ENCODE data around the gene SULT2A1. TPM values are rescaled to one million over a fixed set of nuclear protein-coding genes. Genes with fewer than 3 reads are reported as not detected.
"Not testable (repeated sequence)": the region's sequence is repeated elsewhere in the genome, so short reads cannot be mapped to it uniquely, and the experiment has no call there.

Gene SULT2A1
- not detected for polyA plus RNA-seq

DNA sequence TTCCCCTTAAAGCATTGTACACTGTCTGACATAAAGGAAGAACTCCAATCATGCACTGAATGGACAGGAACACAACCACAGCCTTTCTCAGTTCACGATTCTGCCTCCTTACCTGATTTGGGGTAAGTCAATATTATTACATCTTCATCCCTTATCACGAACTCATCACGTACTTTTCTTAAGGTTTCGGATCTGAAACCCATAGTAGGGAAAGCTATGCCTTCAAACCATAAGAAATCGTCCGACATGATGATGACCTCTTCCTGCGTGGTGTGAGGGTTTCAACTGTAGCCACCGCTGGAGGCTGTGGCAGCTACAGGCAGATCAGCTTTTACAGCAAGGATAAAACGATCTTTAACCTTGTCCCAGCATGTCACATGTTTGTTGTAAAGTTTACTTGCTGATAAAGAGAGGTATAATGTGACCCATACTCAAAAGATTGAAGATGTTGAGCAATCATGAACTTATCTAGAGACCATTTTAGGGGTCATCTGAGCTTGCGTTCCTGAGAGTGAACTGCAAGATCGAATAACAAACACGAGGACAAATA lies at the start of gene SULT2A1:
Gene SULT2A1 (minus strand): TSS at position 306 of the 550 bp plus-strand sequence. CDS start 58 bp downstream, at position 248.
- Mint-ChIP-seq H3K9me3 (peaks cover 0 to 5% (median 0%) of the 10 kb centered on the region in 3 donors), H3K4me1 (peaks cover 0 to 2% (median 0%) of the 10 kb centered on the region in 3 donors), H3K4me3 (no peak within 1 kb of the TSS), H3K36me3 (no peaks in the 10 kb centered on the region), H3K27me3 (peaks cover 5% of the 10 kb centered on the region), H3K27ac (no peak within 1 kb of the TSS)

- not testable (repeated sequence) for H3K27ac Mint-ChIP-seq, H3K9me3 Mint-ChIP-seq, H3K27me3 Mint-ChIP-seq, H3K4me3 Mint-ChIP-seq, H3K4me1 Mint-ChIP-seq, H3K36me3 Mint-ChIP-seq
These were observed 42.5 kb upstream of the SULT2A1 start for GRCh38 chr19:47928581-47928980.

- not testable (repeated sequence) for H3K27me3 Mint-ChIP-seq, H3K4me3 Mint-ChIP-seq, H3K9me3 Mint-ChIP-seq, H3K4me1 Mint-ChIP-seq, H3K27ac Mint-ChIP-seq, H3K36me3 Mint-ChIP-seq
These were observed 34.0 kb upstream of the SULT2A1 start for GRCh38 chr19:47920107-47920506.

DNA sequence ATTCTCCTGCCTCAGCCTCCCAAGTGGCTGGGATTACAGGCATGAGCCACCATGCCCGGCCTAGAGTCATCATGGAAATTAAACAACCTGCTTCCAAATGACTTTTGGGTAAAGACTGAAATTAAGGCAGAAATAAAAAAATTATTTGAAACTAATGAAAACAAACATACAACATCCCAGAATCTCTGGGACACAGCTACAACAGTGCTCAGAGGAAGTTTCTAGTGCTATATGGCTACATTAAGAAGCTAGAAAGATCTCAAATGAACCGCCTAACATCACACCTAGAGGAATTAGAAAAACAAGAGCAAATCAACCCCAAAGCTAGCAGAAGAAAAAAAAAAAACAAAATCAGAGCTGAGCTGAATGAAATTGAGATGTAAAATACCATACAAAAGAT lies 24.1 kb upstream of the SULT2A1 start:
- not testable (repeated sequence) for H3K36me3 Mint-ChIP-seq, H3K4me3 Mint-ChIP-seq, H3K27me3 Mint-ChIP-seq, H3K9me3 Mint-ChIP-seq, H3K27ac Mint-ChIP-seq, H3K4me1 Mint-ChIP-seq

GRCh38 chr19:47909350-47909749 lies 23.2 kb upstream of the SULT2A1 start:
- H3K4me3 Mint-ChIP-seq, H3K36me3 Mint-ChIP-seq, H3K9me3 Mint-ChIP-seq: not testable (repeated sequence)

DNA sequence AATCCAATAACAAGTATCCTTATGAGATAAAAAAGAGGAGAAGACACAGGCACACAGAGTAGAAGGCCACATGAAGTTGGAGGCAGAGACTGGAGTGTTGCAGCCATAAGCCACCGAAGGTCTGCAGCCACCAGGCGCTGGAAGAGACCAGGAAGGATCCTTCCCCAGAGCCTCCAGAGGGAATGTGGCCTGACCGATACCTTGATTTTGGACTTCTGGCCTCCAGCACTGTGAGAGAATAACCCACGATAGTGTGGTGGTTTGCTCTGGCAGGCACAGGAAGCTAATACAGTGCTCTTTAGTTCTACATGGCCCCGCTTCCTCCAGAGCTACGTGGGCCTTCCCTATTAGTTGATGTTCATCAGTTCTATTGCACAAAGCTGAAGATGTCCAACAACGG lies 15.3 kb upstream of the SULT2A1 start:
- H3K4me1 Mint-ChIP-seq: no peaks in the 10 kb centered on the region
- no peak overlapping the region for H3K27ac Mint-ChIP-seq
- H3K36me3 Mint-ChIP-seq: no peaks in the 10 kb centered on the region
- H3K27me3 Mint-ChIP-seq: peaks cover 14% of the 10 kb centered on the region
- H3K4me3 Mint-ChIP-seq: no peak overlapping the region
- H3K9me3 Mint-ChIP-seq: peaks cover 0 to 5% (median 3%) of the 10 kb centered on the region in 3 donors

More at GRCh38 chr19:47909350-47909749, 23.2 kb upstream of the SULT2A1 start:
- H3K27ac Mint-ChIP-seq, H3K4me1 Mint-ChIP-seq, H3K27me3 Mint-ChIP-seq: not testable (repeated sequence)

DNA sequence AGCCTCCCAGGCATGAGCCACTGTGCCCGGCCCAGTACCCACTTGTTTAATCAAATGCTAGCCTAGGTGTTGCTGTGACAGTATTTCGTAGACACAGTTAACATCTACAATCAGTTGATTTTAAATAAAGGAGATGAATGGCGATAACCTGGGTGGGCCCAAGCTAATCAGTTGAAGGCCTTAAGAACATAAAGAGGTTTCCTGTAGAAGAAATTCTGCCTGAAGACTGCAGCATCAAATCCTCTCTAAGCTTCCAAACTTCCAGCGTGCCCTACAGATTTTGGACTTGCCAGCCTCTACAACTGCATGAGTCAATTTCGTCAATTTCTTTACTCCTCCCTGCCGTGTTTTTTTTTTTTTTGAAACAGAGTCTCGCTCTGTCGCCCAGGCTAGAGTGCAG lies 13.2 kb upstream of the SULT2A1 start:
- Mint-ChIP-seq H3K4me1 (no peaks in the 10 kb centered on the region), H3K36me3 (no peaks in the 10 kb centered on the region), H3K4me3 (no peak overlapping the region), H3K9me3 (peaks cover 0 to 9% (median 6%) of the 10 kb centered on the region in 3 donors), H3K27me3 (peaks cover 14% of the 10 kb centered on the region), H3K27ac (no peak overlapping the region)

DNA sequence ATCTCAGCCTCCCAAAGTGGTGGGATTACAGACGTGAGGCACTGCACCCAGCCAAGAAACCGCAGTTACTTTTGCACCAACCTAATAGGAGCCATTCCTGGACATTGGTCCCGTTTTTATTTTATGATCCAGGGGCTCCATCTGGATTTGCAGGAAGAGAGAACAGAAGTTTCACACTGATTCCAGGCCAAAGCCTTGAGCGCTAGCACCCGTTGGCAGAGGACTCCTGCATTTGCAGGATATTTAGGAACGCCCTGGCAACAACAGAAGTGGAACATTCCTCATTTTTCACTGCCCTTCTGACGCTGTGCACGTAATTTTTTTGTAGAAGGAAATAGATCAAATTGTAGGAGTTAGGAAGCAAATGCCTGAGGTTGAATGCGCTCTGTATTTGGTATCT lies 11.7 kb upstream of the SULT2A1 start:
- Mint-ChIP-seq H3K9me3 (peaks cover 0 to 9% (median 6%) of the 10 kb centered on the region in 3 donors), H3K36me3 (no peaks in the 10 kb centered on the region), H3K27me3 (peaks cover 12% of the 10 kb centered on the region), H3K4me3 (no peak overlapping the region), H3K4me1 (no peaks in the 10 kb centered on the region), H3K27ac (no peak overlapping the region)

- Mint-ChIP-seq H3K9me3 (peaks cover 0 to 13% (median 9%) of the 10 kb centered on the region in 3 donors), H3K27ac (no peak overlapping the region), H3K4me1 (no peaks in the 10 kb centered on the region), H3K4me3 (no peak overlapping the region), H3K27me3 (peaks cover 7% of the 10 kb centered on the region), H3K36me3 (no peaks in the 10 kb centered on the region)
These were observed 10.7 kb upstream of the SULT2A1 start for GRCh38 chr19:47896773-47897172.

DNA sequence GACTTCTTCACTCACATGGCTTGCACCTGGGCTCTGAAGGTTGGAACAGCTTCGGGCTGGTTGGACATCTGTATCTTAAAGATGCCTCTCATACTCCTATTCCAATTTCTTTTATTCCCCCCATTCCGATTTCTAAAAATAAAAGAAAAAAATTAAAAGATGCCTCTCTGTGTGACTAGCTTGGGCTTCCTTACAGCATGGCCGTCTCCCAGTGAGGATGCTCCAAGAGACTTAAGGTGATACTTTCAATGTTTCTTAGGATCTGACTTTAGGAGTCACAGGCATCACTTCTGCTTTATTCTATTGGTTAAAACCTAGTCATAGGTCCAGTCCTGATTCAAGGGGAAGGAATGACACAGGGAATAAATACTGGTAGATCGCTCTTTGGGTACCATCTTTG lies 9.9 kb upstream of the SULT2A1 start:
- no peaks in the 10 kb centered on the region for H3K4me1 Mint-ChIP-seq
- H3K36me3 Mint-ChIP-seq: no peaks in the 10 kb centered on the region
- H3K27ac Mint-ChIP-seq: no peak overlapping the region
- peaks cover 7% of the 10 kb centered on the region for H3K27me3 Mint-ChIP-seq
- no peak overlapping the region for H3K4me3 Mint-ChIP-seq
- H3K9me3 Mint-ChIP-seq: peaks cover 2 to 13% (median 11%) of the 10 kb centered on the region in 3 donors

- Mint-ChIP-seq H3K36me3 (no peaks in the 10 kb centered on the region), H3K9me3 (peaks cover 2 to 14% (median 13%) of the 10 kb centered on the region in 3 donors), H3K4me1 (no peaks in the 10 kb centered on the region), H3K4me3 (no peak overlapping the region), H3K27ac (no peak overlapping the region), H3K27me3 (peaks cover 6% of the 10 kb centered on the region)
These were observed 9.2 kb upstream of the SULT2A1 start for GRCh38 chr19:47895165-47895782.

- no peaks in the 10 kb centered on the region for H3K36me3 Mint-ChIP-seq
- H3K27ac Mint-ChIP-seq: peak overlapping the region in 1 of 3 donors; percentile 43
- no peaks in the 10 kb centered on the region for H3K4me1 Mint-ChIP-seq
- peaks cover 2 to 13% (median 11%) of the 10 kb centered on the region in 3 donors for H3K9me3 Mint-ChIP-seq
- H3K27me3 Mint-ChIP-seq: peaks cover 1% of the 10 kb centered on the region
- H3K4me3 Mint-ChIP-seq: no peak overlapping the region
These were observed 6.0 kb upstream of the SULT2A1 start for GRCh38 chr19:47891923-47892666.

GRCh38 chr19:47891622-47891922 lies 5.5 kb upstream of the SULT2A1 start:
- Mint-ChIP-seq H3K4me1 (no peaks in the 10 kb centered on the region), H3K27ac (no peak overlapping the region), H3K27me3 (peaks cover 1% of the 10 kb centered on the region), H3K9me3 (peaks cover 2 to 12% (median 11%) of the 10 kb centered on the region in 3 donors), H3K36me3 (no peaks in the 10 kb centered on the region), H3K4me3 (no peak overlapping the region)

DNA sequence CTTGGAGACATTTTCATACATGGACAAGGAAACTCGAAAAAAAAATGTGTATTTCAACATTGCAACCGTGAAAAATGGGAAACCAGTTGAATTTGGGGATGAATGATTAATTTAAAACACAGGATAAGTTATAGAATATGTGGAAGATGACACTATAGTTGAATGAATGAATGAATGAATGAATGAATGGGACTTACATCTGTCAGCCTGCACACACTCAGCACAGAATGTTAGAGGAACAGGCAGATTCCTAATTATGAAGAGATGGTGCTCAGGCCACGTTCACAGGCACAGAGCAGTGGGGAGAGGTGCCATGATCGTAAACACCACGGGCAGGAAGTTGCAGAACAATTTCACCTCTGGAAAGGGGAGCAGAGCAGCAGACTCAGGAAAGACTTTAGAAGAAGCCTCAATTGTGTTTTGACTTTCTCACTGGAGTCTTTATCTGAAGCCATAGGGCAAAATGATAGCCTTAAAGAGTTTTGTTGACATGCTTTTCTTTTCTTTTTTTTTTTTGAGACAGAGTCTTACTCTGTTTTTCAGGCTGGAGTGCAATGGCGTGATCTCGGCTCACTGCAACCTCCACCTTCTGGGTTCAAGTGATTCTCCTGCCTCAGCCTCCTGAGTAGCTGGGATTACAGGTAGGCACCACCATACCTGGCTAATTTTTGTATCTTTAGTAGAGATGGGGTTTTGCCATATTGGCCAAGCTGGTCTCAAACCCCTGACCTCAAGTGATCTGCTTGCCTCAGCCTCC lies 4.9 kb upstream of the SULT2A1 start:
- H3K27me3 Mint-ChIP-seq: peaks cover 1% of the 10 kb centered on the region
- no peak overlapping the region for H3K4me3 Mint-ChIP-seq
- H3K27ac Mint-ChIP-seq: no peak overlapping the region
- H3K9me3 Mint-ChIP-seq: peaks cover 2 to 8% (median 6%) of the 10 kb centered on the region in 3 donors
- no peaks in the 10 kb centered on the region for H3K36me3 Mint-ChIP-seq
- no peaks in the 10 kb centered on the region for H3K4me1 Mint-ChIP-seq

GRCh38 chr19:47885067-47885463 lies 1.1 kb downstream of the SULT2A1 start:
- no peak overlapping the region for H3K4me3 Mint-ChIP-seq
- H3K27me3 Mint-ChIP-seq: peaks cover 5% of the 10 kb centered on the region
- H3K36me3 Mint-ChIP-seq: no peaks in the 10 kb centered on the region
- H3K27ac Mint-ChIP-seq: no peak overlapping the region
- peaks cover 0 to 2% (median 0%) of the 10 kb centered on the region in 3 donors for H3K4me1 Mint-ChIP-seq
- H3K9me3 Mint-ChIP-seq: peaks cover 0 to 2% (median 0%) of the 10 kb centered on the region in 3 donors
